Measurements from ENCODE around the gene SUOX.
A peak's percentile ranks its signal among the peaks of the same experiment; 100 is the strongest.
"Not testable (repeated sequence)": the region's sequence is repeated elsewhere in the genome, so short reads cannot be mapped to it uniquely, and the experiment has no call there.

SUOX gene

GRCh38 chr12:56001487-56002100 lies 4.5 kb downstream of the SUOX start:
- H3K27ac ChIP-seq (ENCODE audit: low read length): no peak overlapping the region
- peaks cover 9 to 11% of the 10 kb centered on the region in 2 donors for H3K36me3 ChIP-seq (ENCODE audit: control insufficient read depth in 2 of 2, insufficient read depth in 2 of 2, low read length in 2 of 2)
- no peaks in the 10 kb centered on the region for H3K9me3 ChIP-seq (ENCODE audit: control insufficient read depth in 2 of 2, low read length in 2 of 2)
- no peaks in the 10 kb centered on the region for H3K27me3 ChIP-seq (ENCODE audit: control insufficient read depth in 1 of 2, insufficient read depth in 2 of 2, low read length in 2 of 2)
- peaks cover 9% of the 10 kb centered on the region for H3K4me1 ChIP-seq (ENCODE audit: control insufficient read depth, insufficient read depth, low read length)
- no peak overlapping the region for H3K9ac ChIP-seq (ENCODE audit: low read length in 2 of 2)
- no peak overlapping the region for H3K4me3 ChIP-seq (ENCODE audit: low read length in 2 of 2)

GRCh38 chr12:56003376-56003775 lies 6.3 kb downstream of the SUOX start:
- H3K36me3 ChIP-seq (ENCODE audit: control insufficient read depth in 2 of 2, insufficient read depth in 2 of 2, low read length in 2 of 2): peaks cover 9 to 11% of the 10 kb centered on the region in 2 donors
- not testable (repeated sequence) for H3K27me3 ChIP-seq (ENCODE audit: control insufficient read depth in 1 of 2, insufficient read depth in 2 of 2, low read length in 2 of 2); H3K27ac ChIP-seq (ENCODE audit: low read length); H3K4me3 ChIP-seq (ENCODE audit: low read length in 2 of 2); H3K9ac ChIP-seq (ENCODE audit: low read length in 2 of 2); H3K9me3 ChIP-seq (ENCODE audit: control insufficient read depth in 2 of 2, low read length in 2 of 2)
- H3K4me1 ChIP-seq (ENCODE audit: control insufficient read depth, insufficient read depth, low read length): peaks cover 12% of the 10 kb centered on the region

GRCh38 chr12:56004211-56004610 lies 7.1 kb downstream of the SUOX start:
- no peaks in the 10 kb centered on the region for H3K27me3 ChIP-seq (ENCODE audit: control insufficient read depth in 1 of 2, insufficient read depth in 2 of 2, low read length in 2 of 2)

GRCh38 chr12:56007564-56008559 lies 10.8 kb downstream of the SUOX start:
- peaks cover 8 to 12% of the 10 kb centered on the region in 2 donors for H3K36me3 ChIP-seq (ENCODE audit: control insufficient read depth in 2 of 2, insufficient read depth in 2 of 2, low read length in 2 of 2)
- H3K27ac ChIP-seq (ENCODE audit: low read length): peak overlapping the region; percentile 77
- H3K9me3 ChIP-seq (ENCODE audit: control insufficient read depth in 2 of 2, low read length in 2 of 2): no peaks in the 10 kb centered on the region

More at GRCh38 chr12:56004211-56004610, 7.1 kb downstream of the SUOX start:
- no peak overlapping the region for H3K9ac ChIP-seq (ENCODE audit: low read length in 2 of 2)
- no peak overlapping the region for H3K4me3 ChIP-seq (ENCODE audit: low read length in 2 of 2)
- H3K9me3 ChIP-seq (ENCODE audit: control insufficient read depth in 2 of 2, low read length in 2 of 2): no peaks in the 10 kb centered on the region
- H3K36me3 ChIP-seq (ENCODE audit: control insufficient read depth in 2 of 2, insufficient read depth in 2 of 2, low read length in 2 of 2): peaks cover 9 to 11% of the 10 kb centered on the region in 2 donors
- no peak overlapping the region for H3K27ac ChIP-seq (ENCODE audit: low read length)
- H3K4me1 ChIP-seq (ENCODE audit: control insufficient read depth, insufficient read depth, low read length): peaks cover 12% of the 10 kb centered on the region

GRCh38 chr12:56010111-56010570 lies 13.1 kb downstream of the SUOX start:
- Histone ChIP-seq H3K36me3 (ENCODE audit: control insufficient read depth in 2 of 2, insufficient read depth in 2 of 2, low read length in 2 of 2) (peaks cover 0 to 8% of the 10 kb centered on the region in 2 donors), H3K9me3 (ENCODE audit: control insufficient read depth in 2 of 2, low read length in 2 of 2) (no peaks in the 10 kb centered on the region), H3K4me3 (ENCODE audit: low read length in 2 of 2) (no peak overlapping the region), H3K4me1 (ENCODE audit: control insufficient read depth, insufficient read depth, low read length) (peaks cover 12% of the 10 kb centered on the region), H3K27me3 (ENCODE audit: control insufficient read depth in 1 of 2, insufficient read depth in 2 of 2, low read length in 2 of 2) (no peaks in the 10 kb centered on the region), H3K9ac (ENCODE audit: low read length in 2 of 2) (no peak overlapping the region), H3K27ac (ENCODE audit: low read length) (peak overlapping the region; percentile 24)

More at GRCh38 chr12:56007564-56008559, 10.8 kb downstream of the SUOX start:
- Histone ChIP-seq H3K4me3 (ENCODE audit: low read length in 2 of 2) (peak overlapping the region; percentile 79 to 87), H3K4me1 (ENCODE audit: control insufficient read depth, insufficient read depth, low read length) (peaks cover 12% of the 10 kb centered on the region), H3K9ac (ENCODE audit: low read length in 2 of 2) (peak overlapping the region; percentile 69 to 74), H3K27me3 (ENCODE audit: control insufficient read depth in 1 of 2, insufficient read depth in 2 of 2, low read length in 2 of 2) (no peaks in the 10 kb centered on the region)

- Histone ChIP-seq H3K9me3 (ENCODE audit: control insufficient read depth in 2 of 2, low read length in 2 of 2) (no peaks in the 10 kb centered on the region), H3K36me3 (ENCODE audit: control insufficient read depth in 2 of 2, insufficient read depth in 2 of 2, low read length in 2 of 2) (peaks cover 0 to 8% of the 10 kb centered on the region in 2 donors), H3K27ac (ENCODE audit: low read length) (no peak overlapping the region), H3K4me3 (ENCODE audit: low read length in 2 of 2) (no peak overlapping the region), H3K9ac (ENCODE audit: low read length in 2 of 2) (no peak overlapping the region), H3K4me1 (ENCODE audit: control insufficient read depth, insufficient read depth, low read length) (peaks cover 12% of the 10 kb centered on the region), H3K27me3 (ENCODE audit: control insufficient read depth in 1 of 2, insufficient read depth in 2 of 2, low read length in 2 of 2) (no peaks in the 10 kb centered on the region)
These were observed 14.5 kb downstream of the SUOX start for GRCh38 chr12:56011509-56012090.

GRCh38 chr12:56013482-56013881 lies 16.4 kb downstream of the SUOX start:
- no peak overlapping the region for H3K9ac ChIP-seq (ENCODE audit: low read length in 2 of 2)

GRCh38 chr12:56014205-56014604 lies 17.1 kb downstream of the SUOX start:
- no peak overlapping the region for H3K27ac ChIP-seq (ENCODE audit: low read length)
- no peaks in the 10 kb centered on the region for H3K27me3 ChIP-seq (ENCODE audit: control insufficient read depth in 1 of 2, insufficient read depth in 2 of 2, low read length in 2 of 2)
- H3K4me1 ChIP-seq (ENCODE audit: control insufficient read depth, insufficient read depth, low read length): no peaks in the 10 kb centered on the region
- H3K4me3 ChIP-seq (ENCODE audit: low read length in 2 of 2): no peak overlapping the region
- H3K36me3 ChIP-seq (ENCODE audit: control insufficient read depth in 2 of 2, insufficient read depth in 2 of 2, low read length in 2 of 2): peaks cover 5 to 8% of the 10 kb centered on the region in 2 donors
- H3K9ac ChIP-seq (ENCODE audit: low read length in 2 of 2): no peak overlapping the region
- no peaks in the 10 kb centered on the region for H3K9me3 ChIP-seq (ENCODE audit: control insufficient read depth in 2 of 2, low read length in 2 of 2)

More at GRCh38 chr12:56013482-56013881, 16.4 kb downstream of the SUOX start:
- Histone ChIP-seq H3K4me3 (ENCODE audit: low read length in 2 of 2) (no peak overlapping the region), H3K36me3 (ENCODE audit: control insufficient read depth in 2 of 2, insufficient read depth in 2 of 2, low read length in 2 of 2) (peaks cover 5 to 8% of the 10 kb centered on the region in 2 donors), H3K4me1 (ENCODE audit: control insufficient read depth, insufficient read depth, low read length) (no peaks in the 10 kb centered on the region), H3K27ac (ENCODE audit: low read length) (no peak overlapping the region), H3K9me3 (ENCODE audit: control insufficient read depth in 2 of 2, low read length in 2 of 2) (no peaks in the 10 kb centered on the region), H3K27me3 (ENCODE audit: control insufficient read depth in 1 of 2, insufficient read depth in 2 of 2, low read length in 2 of 2) (no peaks in the 10 kb centered on the region)

- Histone ChIP-seq H3K4me1 (ENCODE audit: control insufficient read depth, insufficient read depth, low read length) (peaks cover 24% of the 10 kb centered on the region), H3K36me3 (ENCODE audit: control insufficient read depth in 2 of 2, insufficient read depth in 2 of 2, low read length in 2 of 2) (peaks cover 0 to 5% of the 10 kb centered on the region in 2 donors), H3K9me3 (ENCODE audit: control insufficient read depth in 2 of 2, low read length in 2 of 2) (no peaks in the 10 kb centered on the region), H3K4me3 (ENCODE audit: low read length in 2 of 2) (no peak overlapping the region), H3K27ac (ENCODE audit: low read length) (no peak overlapping the region), H3K9ac (ENCODE audit: low read length in 2 of 2) (no peak overlapping the region), H3K27me3 (ENCODE audit: control insufficient read depth in 1 of 2, insufficient read depth in 2 of 2, low read length in 2 of 2) (no peaks in the 10 kb centered on the region)
These were observed 20.1 kb downstream of the SUOX start for GRCh38 chr12:56017181-56017580.

GRCh38 chr12:56018356-56018755 lies 21.3 kb downstream of the SUOX start:
- Histone ChIP-seq H3K4me1 (ENCODE audit: control insufficient read depth, insufficient read depth, low read length) (peaks cover 26% of the 10 kb centered on the region), H3K36me3 (ENCODE audit: control insufficient read depth in 2 of 2, insufficient read depth in 2 of 2, low read length in 2 of 2) (peaks cover 0 to 5% of the 10 kb centered on the region in 2 donors), H3K9me3 (ENCODE audit: control insufficient read depth in 2 of 2, low read length in 2 of 2) (no peaks in the 10 kb centered on the region), H3K27ac (ENCODE audit: low read length) (no peak overlapping the region), H3K27me3 (ENCODE audit: control insufficient read depth in 1 of 2, insufficient read depth in 2 of 2, low read length in 2 of 2) (no peaks in the 10 kb centered on the region), H3K9ac (ENCODE audit: low read length in 2 of 2) (no peak overlapping the region), H3K4me3 (ENCODE audit: low read length in 2 of 2) (no peak overlapping the region)
